Measurements from ENCODE around the gene ADAR. TPM values are rescaled to one million over a fixed set of nuclear protein-coding genes. Genes with fewer than 3 reads are reported as not detected.

ADAR gene
- total and polyA plus RNA-seq, 2 experiments from 2014 or later: 96.4 to 188 TPM

DNA sequence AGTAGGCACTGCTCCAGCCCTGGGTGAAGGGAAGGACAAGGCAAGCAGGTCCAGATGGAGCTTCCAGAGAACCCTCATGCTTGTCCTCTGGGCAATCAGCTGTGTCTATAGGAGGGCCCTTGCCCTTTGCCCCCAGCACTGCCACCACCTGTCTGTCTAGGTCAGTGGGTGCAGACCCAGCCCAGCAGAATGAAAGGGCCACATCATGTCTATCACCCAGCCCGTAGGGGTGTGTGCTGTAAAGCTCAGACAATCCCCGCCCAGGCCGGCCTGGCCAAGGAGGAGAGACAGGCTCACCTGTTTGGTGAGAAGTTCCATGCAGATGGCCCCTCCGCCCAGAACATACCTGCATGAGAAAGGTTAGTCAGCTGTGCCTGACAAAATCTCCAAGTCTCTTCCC, 56.5 kb downstream of the ADAR start:
- Histone ChIP-seq H3K27me3 (ENCODE audit: insufficient read depth) (no peaks in the 10 kb centered on the region), H3K79me2 (replicated peaks; ENCODE audit: insufficient read depth) (peaks cover 10% of the 10 kb centered on the region), H3F3A (replicated peaks; ENCODE audit: low read depth) (0 out of 2 replicates have a peak, but pooled peaks cover 11% of the 10 kb centered on the region), H2AFZ (no peak overlapping the region), H3K9me2 (ENCODE audit: insufficient read depth) (no peaks in the 10 kb centered on the region), H3K4me2 (no peak overlapping the region), H4K20me1 (replicated peaks; ENCODE audit: insufficient read depth) (peaks cover 42% of the 10 kb centered on the region), H3K4me3 (no peak overlapping the region), H3K27ac (ENCODE audit: low read depth) (no peak overlapping the region), H3K4me1 (ENCODE audit: insufficient read depth) (peaks cover 4% of the 10 kb centered on the region; the same call in 1 of the 2 replicates), H3K36me3 (ENCODE audit: insufficient read depth) (peaks cover 58% of the 10 kb centered on the region)
- TF ChIP-seq, protein P1, sequence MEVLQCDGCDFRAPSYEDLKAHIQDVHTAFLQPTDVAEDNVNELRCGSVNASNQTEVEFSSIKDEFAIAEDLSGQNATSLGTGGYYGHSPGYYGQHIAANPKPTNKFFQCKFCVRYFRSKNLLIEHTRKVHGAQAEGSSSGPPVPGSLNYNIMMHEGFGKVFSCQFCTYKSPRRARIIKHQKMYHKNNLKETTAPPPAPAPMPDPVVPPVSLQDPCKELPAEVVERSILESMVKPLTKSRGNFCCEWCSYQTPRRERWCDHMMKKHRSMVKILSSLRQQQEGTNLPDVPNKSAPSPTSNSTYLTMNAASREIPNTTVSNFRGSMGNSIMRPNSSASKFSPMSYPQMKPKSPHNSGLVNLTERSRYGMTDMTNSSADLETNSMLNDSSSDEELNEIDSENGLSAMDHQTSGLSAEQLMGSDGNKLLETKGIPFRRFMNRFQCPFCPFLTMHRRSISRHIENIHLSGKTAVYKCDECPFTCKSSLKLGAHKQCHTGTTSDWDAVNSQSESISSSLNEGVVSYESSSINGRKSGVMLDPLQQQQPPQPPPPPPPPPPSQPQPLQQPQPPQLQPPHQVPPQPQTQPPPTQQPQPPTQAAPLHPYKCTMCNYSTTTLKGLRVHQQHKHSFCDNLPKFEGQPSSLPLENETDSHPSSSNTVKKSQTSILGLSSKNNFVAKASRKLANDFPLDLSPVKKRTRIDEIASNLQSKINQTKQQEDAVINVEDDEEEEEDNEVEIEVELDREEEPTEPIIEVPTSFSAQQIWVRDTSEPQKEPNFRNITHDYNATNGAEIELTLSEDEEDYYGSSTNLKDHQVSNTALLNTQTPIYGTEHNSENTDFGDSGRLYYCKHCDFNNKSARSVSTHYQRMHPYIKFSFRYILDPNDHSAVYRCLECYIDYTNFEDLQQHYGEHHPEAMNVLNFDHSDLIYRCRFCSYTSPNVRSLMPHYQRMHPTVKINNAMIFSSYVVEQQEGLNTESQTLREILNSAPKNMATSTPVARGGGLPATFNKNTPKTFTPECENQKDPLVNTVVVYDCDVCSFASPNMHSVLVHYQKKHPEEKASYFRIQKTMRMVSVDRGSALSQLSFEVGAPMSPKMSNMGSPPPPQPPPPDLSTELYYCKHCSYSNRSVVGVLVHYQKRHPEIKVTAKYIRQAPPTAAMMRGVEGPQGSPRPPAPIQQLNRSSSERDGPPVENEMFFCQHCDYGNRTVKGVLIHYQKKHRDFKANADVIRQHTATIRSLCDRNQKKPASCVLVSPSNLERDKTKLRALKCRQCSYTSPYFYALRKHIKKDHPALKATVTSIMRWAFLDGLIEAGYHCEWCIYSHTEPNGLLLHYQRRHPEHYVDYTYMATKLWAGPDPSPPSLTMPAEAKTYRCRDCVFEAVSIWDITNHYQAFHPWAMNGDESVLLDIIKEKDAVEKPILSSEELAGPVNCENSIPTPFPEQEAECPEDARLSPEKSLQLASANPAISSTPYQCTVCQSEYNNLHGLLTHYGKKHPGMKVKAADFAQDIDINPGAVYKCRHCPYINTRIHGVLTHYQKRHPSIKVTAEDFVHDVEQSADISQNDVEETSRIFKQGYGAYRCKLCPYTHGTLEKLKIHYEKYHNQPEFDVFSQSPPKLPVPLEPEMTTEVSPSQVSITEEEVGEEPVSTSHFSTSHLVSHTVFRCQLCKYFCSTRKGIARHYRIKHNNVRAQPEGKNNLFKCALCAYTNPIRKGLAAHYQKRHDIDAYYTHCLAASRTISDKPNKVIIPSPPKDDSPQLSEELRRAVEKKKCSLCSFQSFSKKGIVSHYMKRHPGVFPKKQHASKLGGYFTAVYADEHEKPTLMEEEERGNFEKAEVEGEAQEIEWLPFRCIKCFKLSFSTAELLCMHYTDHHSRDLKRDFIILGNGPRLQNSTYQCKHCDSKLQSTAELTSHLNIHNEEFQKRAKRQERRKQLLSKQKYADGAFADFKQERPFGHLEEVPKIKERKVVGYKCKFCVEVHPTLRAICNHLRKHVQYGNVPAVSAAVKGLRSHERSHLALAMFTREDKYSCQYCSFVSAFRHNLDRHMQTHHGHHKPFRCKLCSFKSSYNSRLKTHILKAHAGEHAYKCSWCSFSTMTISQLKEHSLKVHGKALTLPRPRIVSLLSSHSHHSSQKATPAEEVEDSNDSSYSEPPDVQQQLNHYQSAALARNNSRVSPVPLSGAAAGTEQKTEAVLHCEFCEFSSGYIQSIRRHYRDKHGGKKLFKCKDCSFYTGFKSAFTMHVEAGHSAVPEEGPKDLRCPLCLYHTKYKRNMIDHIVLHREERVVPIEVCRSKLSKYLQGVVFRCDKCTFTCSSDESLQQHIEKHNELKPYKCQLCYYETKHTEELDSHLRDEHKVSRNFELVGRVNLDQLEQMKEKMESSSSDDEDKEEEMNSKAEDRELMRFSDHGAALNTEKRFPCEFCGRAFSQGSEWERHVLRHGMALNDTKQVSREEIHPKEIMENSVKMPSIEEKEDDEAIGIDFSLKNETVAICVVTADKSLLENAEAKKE (CRISPR knock-in tag; IDR thresholded peaks at IDR 0.05): no peak
- Mint-ChIP-seq H3K4me3 (no peak overlapping the region), H3K36me3 (ENCODE audit: low read depth) (peaks cover 75% of the 10 kb centered on the region), H3K4me1 (peaks cover 10% of the 10 kb centered on the region; the same call in 2 of the 3 replicates), H3K27ac (no peak overlapping the region), H3K27me3 (ENCODE audit: insufficient read depth, low read depth, poor library complexity) (no peaks in the 10 kb centered on the region), H3K9me3 (no peaks in the 10 kb centered on the region)
- no peak for ATAC-seq
- no peak for DNase-seq (ENCODE audit: low spot score)

DNA sequence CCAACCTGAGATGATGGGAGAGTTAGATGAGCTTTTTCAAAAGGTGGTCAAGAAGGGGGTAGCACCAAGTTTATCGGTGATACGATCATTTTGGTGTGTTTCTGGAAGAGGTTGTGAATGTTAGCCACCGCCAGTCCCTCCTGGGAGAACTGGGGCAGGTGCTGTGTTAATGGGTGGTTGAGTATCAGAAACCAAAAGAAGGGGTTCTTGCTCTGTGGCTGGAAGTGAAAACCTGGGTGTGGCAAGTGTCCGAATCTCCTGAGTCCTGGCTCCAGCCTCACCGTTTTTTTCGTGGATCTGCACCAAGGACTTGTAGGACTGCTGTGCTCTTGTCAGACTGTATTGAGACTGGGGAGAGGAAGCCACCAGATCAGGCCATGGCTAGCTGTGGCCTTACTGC, 57.3 kb downstream of the ADAR start:
- Histone ChIP-seq H3K4me2 (no peak overlapping the region), H4K20me1 (replicated peaks; ENCODE audit: insufficient read depth) (peaks cover 37% of the 10 kb centered on the region), H3K79me2 (replicated peaks; ENCODE audit: insufficient read depth) (peaks cover 3% of the 10 kb centered on the region), H2AFZ (no peak overlapping the region), H3K27me3 (ENCODE audit: insufficient read depth) (no peaks in the 10 kb centered on the region), H3F3A (replicated peaks; ENCODE audit: low read depth) (0 out of 2 replicates have a peak, but pooled peaks cover 11% of the 10 kb centered on the region), H3K27ac (ENCODE audit: low read depth) (no peak overlapping the region), H3K9me2 (ENCODE audit: insufficient read depth) (no peaks in the 10 kb centered on the region), H3K36me3 (ENCODE audit: insufficient read depth) (peaks cover 55% of the 10 kb centered on the region), H3K4me3 (no peak overlapping the region), H3K4me1 (ENCODE audit: insufficient read depth) (no peaks in the 10 kb centered on the region)
- peaks cover 67% of the 10 kb centered on the region for H3K36me3 Mint-ChIP-seq (ENCODE audit: low read depth)
- no peaks in the 10 kb centered on the region for H3K9me3 Mint-ChIP-seq
- ATAC-seq: no peak
- no peak for DNase-seq (ENCODE audit: low spot score)
- no peak overlapping the region for H3K27ac Mint-ChIP-seq
- H3K27me3 Mint-ChIP-seq (ENCODE audit: insufficient read depth, low read depth, poor library complexity): no peaks in the 10 kb centered on the region
- H3K4me3 Mint-ChIP-seq: no peak overlapping the region
- H3K4me1 Mint-ChIP-seq: peaks cover 3% of the 10 kb centered on the region; the same call in 2 of the 3 replicates
- TF ChIP-seq, protein P2, sequence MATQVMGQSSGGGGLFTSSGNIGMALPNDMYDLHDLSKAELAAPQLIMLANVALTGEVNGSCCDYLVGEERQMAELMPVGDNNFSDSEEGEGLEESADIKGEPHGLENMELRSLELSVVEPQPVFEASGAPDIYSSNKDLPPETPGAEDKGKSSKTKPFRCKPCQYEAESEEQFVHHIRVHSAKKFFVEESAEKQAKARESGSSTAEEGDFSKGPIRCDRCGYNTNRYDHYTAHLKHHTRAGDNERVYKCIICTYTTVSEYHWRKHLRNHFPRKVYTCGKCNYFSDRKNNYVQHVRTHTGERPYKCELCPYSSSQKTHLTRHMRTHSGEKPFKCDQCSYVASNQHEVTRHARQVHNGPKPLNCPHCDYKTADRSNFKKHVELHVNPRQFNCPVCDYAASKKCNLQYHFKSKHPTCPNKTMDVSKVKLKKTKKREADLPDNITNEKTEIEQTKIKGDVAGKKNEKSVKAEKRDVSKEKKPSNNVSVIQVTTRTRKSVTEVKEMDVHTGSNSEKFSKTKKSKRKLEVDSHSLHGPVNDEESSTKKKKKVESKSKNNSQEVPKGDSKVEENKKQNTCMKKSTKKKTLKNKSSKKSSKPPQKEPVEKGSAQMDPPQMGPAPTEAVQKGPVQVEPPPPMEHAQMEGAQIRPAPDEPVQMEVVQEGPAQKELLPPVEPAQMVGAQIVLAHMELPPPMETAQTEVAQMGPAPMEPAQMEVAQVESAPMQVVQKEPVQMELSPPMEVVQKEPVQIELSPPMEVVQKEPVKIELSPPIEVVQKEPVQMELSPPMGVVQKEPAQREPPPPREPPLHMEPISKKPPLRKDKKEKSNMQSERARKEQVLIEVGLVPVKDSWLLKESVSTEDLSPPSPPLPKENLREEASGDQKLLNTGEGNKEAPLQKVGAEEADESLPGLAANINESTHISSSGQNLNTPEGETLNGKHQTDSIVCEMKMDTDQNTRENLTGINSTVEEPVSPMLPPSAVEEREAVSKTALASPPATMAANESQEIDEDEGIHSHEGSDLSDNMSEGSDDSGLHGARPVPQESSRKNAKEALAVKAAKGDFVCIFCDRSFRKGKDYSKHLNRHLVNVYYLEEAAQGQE (IDR thresholded peaks at IDR 0.05; ENCODE audit: unreplicated experiment): no peak
- no peak for TF ChIP-seq STAT1 (IDR thresholded peaks at IDR 0.05; ENCODE audit: unreplicated experiment)
- TF ChIP-seq CREB1 (CRISPR knock-in tag; IDR thresholded peaks at IDR 0.05; ENCODE audit: low read depth): no peak
- no peak for TF ChIP-seq EZH2 (IDR thresholded peaks at IDR 0.05; ENCODE audit: low read depth, unreplicated experiment)

Measured in GM23338 (cell line).